KG1 (cell line): ENCODE measurements around the gene SLC39A11.
"Not testable (repeated sequence)": the region's sequence is repeated elsewhere in the genome, so short reads cannot be mapped to it uniquely, and the experiment has no call there.

ENCODE experiments used
- DNase-seq: peaks from one replicate; lab custom pipeline; 2025; lab: John Stamatoyannopoulos, UW

SLC39A11 gene

GRCh38 chr17:72916991-72917390, 175.5 kb downstream of the SLC39A11 start:
- no peak for DNase-seq

- no peak for DNase-seq
These were observed 176.8 kb downstream of the SLC39A11 start for GRCh38 chr17:72915625-72916081.

GRCh38 chr17:72913142-72913682, 179.3 kb downstream of the SLC39A11 start:
- no peak for DNase-seq

GRCh38 chr17:72906306-72906705, 186.2 kb downstream of the SLC39A11 start:
- DNase-seq, result no peak

- DNase-seq, result no peak
These were observed 189.0 kb downstream of the SLC39A11 start for GRCh38 chr17:72903522-72903921.

- no peak for DNase-seq
These were observed 190.8 kb downstream of the SLC39A11 start for GRCh38 chr17:72901657-72902056.

GRCh38 chr17:72901083-72901482, 191.4 kb downstream of the SLC39A11 start:
- DNase-seq, result no peak

GRCh38 chr17:72900654-72900971, 191.9 kb downstream of the SLC39A11 start:
- no peak for DNase-seq

GRCh38 chr17:72898725-72899124, 193.8 kb downstream of the SLC39A11 start:
- no peak for DNase-seq

GRCh38 chr17:72896288-72896687, 196.2 kb downstream of the SLC39A11 start:
- DNase-seq, result not testable (repeated sequence)

GRCh38 chr17:72891627-72892026, 200.9 kb downstream of the SLC39A11 start:
- no peak for DNase-seq

GRCh38 chr17:72890711-72891110, 201.8 kb downstream of the SLC39A11 start:
- no peak for DNase-seq

- no peak for DNase-seq
These were observed 204.6 kb downstream of the SLC39A11 start for GRCh38 chr17:72887917-72888316.

- DNase-seq, result no peak
These were observed 205.2 kb downstream of the SLC39A11 start for GRCh38 chr17:72887322-72887721.

GRCh38 chr17:72886622-72887021, 205.9 kb downstream of the SLC39A11 start:
- DNase-seq, result no peak

- DNase-seq, result no peak
These were observed 208.4 kb downstream of the SLC39A11 start for GRCh38 chr17:72884066-72884465.

GRCh38 chr17:72883351-72883750, 209.1 kb downstream of the SLC39A11 start:
- no peak for DNase-seq

- DNase-seq, result no peak
These were observed 210.1 kb downstream of the SLC39A11 start for GRCh38 chr17:72882426-72882825.

GRCh38 chr17:72879877-72880276, 212.6 kb downstream of the SLC39A11 start:
- no peak for DNase-seq

GRCh38 chr17:72878975-72879660, 213.4 kb downstream of the SLC39A11 start:
- DNase-seq, result no peak

GRCh38 chr17:72877348-72877747, 215.1 kb downstream of the SLC39A11 start:
- DNase-seq, result no peak

- no peak for DNase-seq
These were observed 216.1 kb downstream of the SLC39A11 start for GRCh38 chr17:72876413-72876812.

GRCh38 chr17:72875361-72875760, 217.1 kb downstream of the SLC39A11 start:
- no peak for DNase-seq

- no peak for DNase-seq
These were observed 220.1 kb downstream of the SLC39A11 start for GRCh38 chr17:72872396-72872795.
